Fibroblast of lung (primary cell): ENCODE results near the gene MLST8.

Source experiments
- CTCF ChIP-seq, 2 donors: IDR thresholded peaks in 1 of 2; conservative IDR thresholded peaks in 1 of 2; 1 replicate in 1 of 2; 2 replicates in 1 of 2; pipeline ENCODE4 v1.5.1; 2011 to 2012; ENCODE audit warnings: low read length in 2 of 2, control low read depth in 1 of 2, inconsistent platforms in 1 of 2, low read depth in 1 of 2, mild to moderate bottlenecking in 1 of 2
- EZH2 ChIP-seq: IDR thresholded peaks from 2 replicates; pipeline ENCODE4 v1.5.1; 2012; ENCODE audit warnings: low read length, control low read depth, mild to moderate bottlenecking; ENCODE audit errors: missing control alignments

- TF ChIP-seq CTCF (conservative IDR thresholded peaks at IDR 0.05 in 1 of 2, IDR thresholded peaks at IDR 0.05 in 1 of 2; ENCODE audit: low read depth in 1 of 2, low read length in 2 of 2) (no peak), EZH2 (no peak)
These were observed 6.2 kb upstream of the MLST8 start for GRCh38 chr16:2199095-2199494.
